Measurements from ENCODE around the gene SERF1A. TPM values are rescaled to one million over a fixed set of nuclear protein-coding genes. Genes with fewer than 3 reads are reported as not detected.
"Not testable (repeated sequence)": the region's sequence is repeated elsewhere in the genome, so short reads cannot be mapped to it uniquely, and the experiment has no call there.

The SERF1A gene
- 0.73 TPM for polyA plus RNA-seq (2013, experiment 1 of 2; ENCODE audit: insufficient read length)
- polyA plus RNA-seq (2013, experiment 2 of 2; ENCODE audit: insufficient read length) = 2.0 TPM

- DNase-seq = not testable (repeated sequence)
These were observed at the start of gene SERF1A for GRCh38 chr5:70900533-70901271. Gene SERF1A, plus strand, starts transcription at chr5:70900669. Its CDS starts 201 bp downstream, at chr5:70900870.

DNA sequence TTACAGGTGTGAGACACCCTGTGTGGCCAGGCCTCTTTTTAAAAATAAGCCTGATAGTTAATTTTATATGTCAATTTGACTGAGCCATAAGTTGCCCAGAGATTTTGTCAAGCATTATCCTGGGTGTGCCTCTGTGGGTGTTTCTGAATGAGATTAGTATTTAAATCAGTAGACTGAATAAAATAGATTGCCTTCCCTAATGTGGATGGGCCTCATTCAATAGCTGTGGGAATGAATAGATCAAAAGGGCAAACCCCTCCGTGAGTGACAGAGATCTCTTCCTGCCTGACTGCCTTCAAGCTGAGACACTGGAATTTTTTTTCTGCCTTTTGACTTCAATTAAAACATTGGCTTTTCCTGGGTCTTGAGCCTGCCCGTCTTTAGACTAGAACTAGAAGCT, 33.7 kb upstream of the SERF1A start:
- not testable (repeated sequence) for DNase-seq

GRCh38 chr5:70870626-70871025, 29.8 kb upstream of the SERF1A start:
- DNase-seq = not testable (repeated sequence)

DNA sequence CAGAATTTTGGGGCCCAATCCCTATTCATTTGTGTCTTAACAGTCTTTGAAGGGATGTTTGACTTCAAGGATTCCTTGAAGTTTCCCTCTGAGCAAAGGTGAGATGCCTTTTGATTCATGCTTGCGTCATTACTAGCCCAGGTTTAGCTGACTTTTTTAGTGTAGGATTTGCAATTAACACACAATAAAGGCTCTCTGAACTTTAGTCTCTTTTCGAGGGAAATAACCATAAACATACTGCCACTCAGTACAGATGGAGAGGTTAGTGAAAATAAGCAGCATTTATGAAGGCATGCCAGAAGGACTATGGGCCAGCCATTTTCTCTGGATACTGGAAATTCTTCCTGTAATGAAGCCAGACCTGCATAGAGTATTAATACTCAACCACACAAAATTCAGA, 4.4 kb upstream of the SERF1A start:
- DNase-seq = not testable (repeated sequence)

- not testable (repeated sequence) for DNase-seq
These were observed 753 bp downstream of the SERF1A start for GRCh38 chr5:70901272-70901571.

DNA sequence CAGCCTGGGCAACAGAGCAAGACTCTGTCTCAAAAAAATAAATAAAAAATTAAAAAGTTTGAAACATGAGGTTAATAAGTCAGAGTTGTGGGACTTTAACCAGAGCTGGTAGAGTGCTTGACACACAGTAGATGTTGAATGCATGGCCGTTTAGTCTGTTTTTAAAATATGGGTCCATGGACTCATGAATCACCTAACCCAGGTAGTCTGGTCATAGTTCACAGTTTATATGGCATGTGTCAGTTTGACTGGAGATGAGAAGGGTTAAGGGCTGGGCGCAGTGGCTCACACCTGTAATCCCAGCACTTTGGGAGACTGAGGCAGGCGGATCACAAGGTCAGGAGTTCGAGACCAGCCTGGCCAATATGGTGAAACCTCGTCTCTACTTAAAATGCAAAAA, 6.2 kb downstream of the SERF1A start:
- not testable (repeated sequence) for DNase-seq

DNA sequence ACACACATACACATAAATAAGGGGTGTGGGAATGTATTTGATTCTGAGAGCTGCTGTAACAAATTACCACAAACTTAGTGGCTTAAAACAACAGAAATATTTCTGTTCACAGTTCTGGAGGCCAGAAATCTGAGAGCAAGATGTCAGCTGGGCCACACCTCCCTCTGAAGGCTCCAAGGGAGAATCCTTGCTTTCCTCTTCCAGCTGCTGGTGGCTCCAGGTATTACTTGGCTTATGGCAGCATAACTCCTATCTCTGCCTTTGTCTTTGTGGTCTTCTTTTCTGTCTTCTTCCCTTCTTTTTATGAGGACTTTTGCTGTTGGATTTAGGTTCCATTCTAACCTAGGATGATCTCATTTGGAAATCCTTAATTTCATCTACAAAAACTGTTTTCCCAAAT, 16.4 kb downstream of the SERF1A start:
- not testable (repeated sequence) for DNase-seq

- DNase-seq = not testable (repeated sequence)
These were observed 24.7 kb downstream of the SERF1A start for GRCh38 chr5:70925211-70925562.

GRCh38 chr5:70931709-70932368, 31.4 kb downstream of the SERF1A start:
- DNase-seq = not testable (repeated sequence)

- not testable (repeated sequence) for DNase-seq
These were observed 32.1 kb downstream of the SERF1A start for GRCh38 chr5:70932560-70932959.

DNA sequence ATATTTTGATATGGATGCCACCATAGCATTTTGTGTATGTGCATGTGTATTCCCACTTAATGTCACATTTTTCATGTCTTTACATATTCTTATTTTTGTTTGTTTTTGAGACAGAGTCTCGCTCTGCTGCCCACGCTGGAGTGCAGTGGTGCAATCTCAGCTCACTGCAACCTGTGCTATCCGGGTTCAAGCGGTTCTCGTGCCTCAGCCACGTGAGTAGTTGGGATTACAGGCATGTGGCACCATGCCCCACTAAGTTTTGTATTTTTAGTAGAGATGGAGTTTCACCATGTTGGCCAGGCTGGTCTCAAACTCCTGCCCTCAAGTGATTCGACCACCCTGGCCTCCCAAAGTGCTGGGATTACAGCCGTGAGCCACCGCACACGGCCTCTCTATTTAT, 52.6 kb downstream of the SERF1A start:
- DNase-seq = not testable (repeated sequence)
